Loucy (cell line): ENCODE measurements around the gene STAT5B.
"Not testable (repeated sequence)": the region's sequence is repeated elsewhere in the genome, so short reads cannot be mapped to it uniquely, and the experiment has no call there.

ENCODE experiments used
- H2AFZ ChIP-seq: fragments of 200-600 bp; sonication (generic); 2 replicates; pipeline ENCODE4 v1.6.0; 2016; ENCODE audit warnings: antibody characterized with exemption, mild to moderate bottlenecking, low read length, moderate library complexity
- H3F3A ChIP-seq: fragments of 200-600 bp; 2 replicates; pipeline ENCODE4 v1.6.0; 2016; ENCODE audit warnings: antibody characterized with exemption, low read depth, mild to moderate bottlenecking
- H3K27me3 ChIP-seq: fragments of 200-600 bp; sonication (generic); 2 replicates; pipeline ENCODE4 v1.6.1; 2014; ENCODE audit warnings: low read length, mild to moderate bottlenecking; ENCODE audit not compliant: insufficient read depth, poor library complexity, severe bottlenecking
- H3K36me3 ChIP-seq: fragments of 200-600 bp; sonication (generic); 2 replicates; pipeline ENCODE4 v1.6.1; 2016; ENCODE audit warnings: low read length; ENCODE audit not compliant: insufficient read depth
- H3K4me1 ChIP-seq: fragments of 200-600 bp; sonication (generic); 2 replicates; pipeline ENCODE4 v1.5.1; 2014; ENCODE audit warnings: low read length, mild to moderate bottlenecking; ENCODE audit not compliant: insufficient read depth, poor library complexity, severe bottlenecking
- H3K4me2 ChIP-seq: fragments of 200-600 bp; sonication (generic); 2 replicates; pipeline ENCODE4 v1.6.0; 2014; ENCODE audit warnings: antibody characterized with exemption, low read length, low read depth, mild to moderate bottlenecking; ENCODE audit not compliant: poor library complexity, severe bottlenecking
- H3K4me3 ChIP-seq: fragments of 200-600 bp; sonication (generic); 2 replicates; pipeline ENCODE4 v1.5.1; 2014; ENCODE audit warnings: low read length, mild to moderate bottlenecking, mixed read lengths; ENCODE audit not compliant: poor library complexity, severe bottlenecking
- H3K79me2 ChIP-seq: fragments of 200-600 bp; sonication (generic); 2 replicates; pipeline ENCODE4 v1.6.1; 2014; ENCODE audit warnings: low read length; ENCODE audit not compliant: insufficient read depth
- H3K9ac ChIP-seq: fragments of 200-600 bp; sonication (generic); 2 replicates; pipeline ENCODE4 v1.6.0; 2014; ENCODE audit warnings: mild to moderate bottlenecking, low read depth, low read length, moderate library complexity; ENCODE audit not compliant: poor library complexity, severe bottlenecking
- H3K9me2 ChIP-seq: fragments of 200-600 bp; sonication (generic); replicated peaks from 2 replicates; pipeline ENCODE4 v1.6.1; 2016; ENCODE audit warnings: low read depth, low read length, mixed read lengths
- H3K9me3 ChIP-seq: fragments of 200-600 bp; sonication (generic); 2 replicates; pipeline ENCODE4 v1.6.1; 2014; ENCODE audit warnings: mild to moderate bottlenecking, antibody characterized with exemption, low read length, low read depth; ENCODE audit not compliant: insufficient read depth
- H4K20me1 ChIP-seq: fragments of 200-600 bp; sonication (generic); 2 replicates; pipeline ENCODE4 v1.6.0; 2014; ENCODE audit warnings: antibody characterized with exemption, low read length, mild to moderate bottlenecking; ENCODE audit not compliant: insufficient read depth, poor library complexity, severe bottlenecking
- CTCF ChIP-seq: fragments of 200-600 bp; sonication (generic); conservative IDR thresholded peaks from 2 replicates; pipeline ENCODE4 v1.5.1; 2014; ENCODE audit warnings: mild to moderate bottlenecking, antibody characterized with exemption, low read length
- EZH2phosphoT487 ChIP-seq: fragments of 200-600 bp; IDR thresholded peaks from 2 replicates; pipeline ENCODE4 v1.6.1; 2018; ENCODE audit warnings: antibody characterized with exemption, mild to moderate bottlenecking, moderate library complexity, borderline replicate concordance

Gene STAT5B

GRCh38 chr17:42187833-42188232, 88.4 kb downstream of the STAT5B start:
- no peaks in the 10 kb centered on the region for H4K20me1 ChIP-seq
- H2AFZ ChIP-seq: no peak overlapping the region
- H3K9me2 ChIP-seq: no peaks in the 10 kb centered on the region
- peaks cover 11% of the 10 kb centered on the region for H3K4me1 ChIP-seq
- TF ChIP-seq CTCF: no peak
- no peak for TF ChIP-seq EZH2phosphoT487
- H3F3A ChIP-seq: no peaks in the 10 kb centered on the region
- no peak overlapping the region for H3K9ac ChIP-seq
- no peaks in the 10 kb centered on the region; the same call in 1 of the 2 replicates for H3K79me2 ChIP-seq
- no peak overlapping the region for H3K4me3 ChIP-seq
- H3K27me3 ChIP-seq: no peaks in the 10 kb centered on the region
- no peaks in the 10 kb centered on the region for H3K9me3 ChIP-seq
- H3K4me2 ChIP-seq: no peak overlapping the region
- no peaks in the 10 kb centered on the region for H3K36me3 ChIP-seq

- H3K4me2 ChIP-seq, H3K9me3 ChIP-seq, H3K36me3 ChIP-seq, H3K9me2 ChIP-seq, H3K27me3 ChIP-seq, H3K79me2 ChIP-seq, H3K9ac ChIP-seq, H3F3A ChIP-seq, H4K20me1 ChIP-seq, H2AFZ ChIP-seq, H3K4me3 ChIP-seq: not testable (repeated sequence)
- H3K4me1 ChIP-seq: peaks cover 15% of the 10 kb centered on the region
These were observed 90.0 kb downstream of the STAT5B start for GRCh38 chr17:42186191-42186590.

- Histone ChIP-seq H3K79me2 (no peaks in the 10 kb centered on the region; the same call in 1 of the 2 replicates), H3K9me3 (no peaks in the 10 kb centered on the region), H3K9me2 (no peaks in the 10 kb centered on the region), H3F3A (no peaks in the 10 kb centered on the region), H3K9ac (no peak overlapping the region), H3K36me3 (no peaks in the 10 kb centered on the region), H4K20me1 (no peaks in the 10 kb centered on the region), H3K4me2 (no peak overlapping the region), H3K4me1 (peaks cover 15% of the 10 kb centered on the region), H3K4me3 (no peak overlapping the region), H2AFZ (no peak overlapping the region), H3K27me3 (no peaks in the 10 kb centered on the region)
- TF ChIP-seq EZH2phosphoT487 (no peak), CTCF (no peak)
These were observed 90.6 kb downstream of the STAT5B start for GRCh38 chr17:42185621-42185930.

- Histone ChIP-seq H4K20me1 (no peaks in the 10 kb centered on the region), H3K79me2 (no peaks in the 10 kb centered on the region; the same call in 1 of the 2 replicates), H3F3A (no peaks in the 10 kb centered on the region), H2AFZ (peak within 1 kb of the TSS; percentile 84; the same call in 1 of the 2 replicates), H3K27me3 (no peaks in the 10 kb centered on the region), H3K4me1 (peaks cover 15% of the 10 kb centered on the region), H3K4me3 (peak within 1 kb of the TSS; percentile 76), H3K4me2 (peak within 1 kb of the TSS; percentile 84), H3K9ac (peak within 1 kb of the TSS; percentile 37), H3K9me3 (no peaks in the 10 kb centered on the region), H3K36me3 (no peaks in the 10 kb centered on the region), H3K9me2 (no peaks in the 10 kb centered on the region)
- no peak for TF ChIP-seq EZH2phosphoT487
- TF ChIP-seq CTCF: no peak
These were observed 91.2 kb downstream of the STAT5B start, which contains the start of gene HCRT for GRCh38 chr17:42184713-42185620. HCRT (minus strand) TSS chr17:42185452; CDS start chr17:42185365, 87 bp downstream.
